IPS-18c (cell line): ENCODE measurements around the gene ARRDC3.
"Not testable (repeated sequence)": the region's sequence is repeated elsewhere in the genome, so short reads cannot be mapped to it uniquely, and the experiment has no call there.

ENCODE experiments used
- H3K4me3 ChIP-seq: 2 replicates; pipeline ENCODE4 v1.7.0; 2013; ENCODE audit warnings: low read depth, mild to moderate bottlenecking, low read length, moderate library complexity; ENCODE audit not compliant: insufficient read depth
- H3K9me3 ChIP-seq: one replicate; pipeline ENCODE4 v1.6.1; 2013; ENCODE audit warnings: mild to moderate bottlenecking, low read length, moderate library complexity; ENCODE audit not compliant: control insufficient read depth, insufficient read depth

The ARRDC3 gene

GRCh38 chr5:91342931-91343330 lies 40.2 kb downstream of the ARRDC3 start:
- H3K9me3 ChIP-seq, H3K4me3 ChIP-seq: not testable (repeated sequence)

DNA sequence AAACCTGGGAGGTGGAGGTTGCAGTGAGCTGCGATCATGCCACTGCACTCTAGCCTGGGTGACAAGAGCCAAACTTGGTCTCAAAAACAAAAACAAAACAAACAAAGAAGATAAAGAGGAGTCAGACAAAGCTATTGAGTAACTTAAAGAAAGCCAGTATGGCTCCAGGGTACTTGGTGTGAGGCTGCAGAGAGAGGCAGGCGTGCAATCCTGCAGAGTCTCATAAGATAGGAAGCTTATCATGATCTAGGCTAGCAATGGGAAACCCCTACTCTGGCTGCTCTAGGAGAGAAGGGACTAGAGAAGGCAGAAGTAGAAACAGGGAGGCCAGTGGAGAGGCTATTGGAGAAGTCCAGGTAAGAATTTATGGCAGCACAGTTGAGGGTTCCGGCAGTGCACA lies 42.0 kb downstream of the ARRDC3 start:
- no peak overlapping the region for H3K4me3 ChIP-seq
- H3K9me3 ChIP-seq = no peaks in the 10 kb centered on the region

- Histone ChIP-seq H3K4me3 (no peak overlapping the region), H3K9me3 (no peaks in the 10 kb centered on the region)
Observed at GRCh38 chr5:91340532-91340931, 42.6 kb downstream of the ARRDC3 start.

GRCh38 chr5:91339063-91339705 lies 43.9 kb downstream of the ARRDC3 start:
- no peaks in the 10 kb centered on the region for H3K9me3 ChIP-seq
- no peak overlapping the region for H3K4me3 ChIP-seq

DNA sequence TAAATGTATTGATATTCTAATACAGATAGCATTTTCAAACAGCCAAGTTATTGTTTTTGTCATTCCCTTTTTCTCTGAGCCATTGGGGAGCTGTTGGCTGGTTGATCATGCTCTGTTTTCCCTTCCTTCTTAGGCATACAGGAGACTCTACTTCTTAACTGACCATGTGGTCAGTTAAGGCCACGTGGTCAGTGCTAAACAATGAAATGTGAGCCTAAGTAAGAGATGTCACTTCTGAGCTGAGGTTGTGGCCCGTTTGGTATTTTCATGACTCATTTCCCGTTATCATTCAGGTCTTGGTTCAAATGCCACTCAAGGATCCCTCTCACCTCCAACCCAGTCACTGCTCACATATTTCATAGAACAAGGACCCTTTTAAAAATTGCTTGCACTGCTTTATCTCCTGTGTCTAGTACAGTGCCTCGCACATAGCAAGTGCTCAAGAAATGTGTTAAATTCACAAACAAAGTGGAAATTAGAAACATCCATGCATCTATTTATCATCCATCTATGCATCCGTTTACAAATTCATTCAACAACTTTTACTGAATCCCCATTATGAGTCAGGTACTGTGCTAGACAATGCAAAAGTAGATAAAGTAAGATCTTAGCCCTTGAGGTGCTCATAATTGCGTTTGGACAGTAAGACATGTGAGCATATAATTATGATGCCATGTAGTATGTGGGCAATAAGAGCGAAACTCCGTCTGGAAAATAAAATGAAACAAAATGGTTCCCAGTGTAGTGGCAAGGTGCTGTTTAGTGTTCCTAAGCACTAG lies 50.7 kb downstream of the ARRDC3 start:
- Histone ChIP-seq H3K4me3 (no peak overlapping the region), H3K9me3 (no peaks in the 10 kb centered on the region)

DNA sequence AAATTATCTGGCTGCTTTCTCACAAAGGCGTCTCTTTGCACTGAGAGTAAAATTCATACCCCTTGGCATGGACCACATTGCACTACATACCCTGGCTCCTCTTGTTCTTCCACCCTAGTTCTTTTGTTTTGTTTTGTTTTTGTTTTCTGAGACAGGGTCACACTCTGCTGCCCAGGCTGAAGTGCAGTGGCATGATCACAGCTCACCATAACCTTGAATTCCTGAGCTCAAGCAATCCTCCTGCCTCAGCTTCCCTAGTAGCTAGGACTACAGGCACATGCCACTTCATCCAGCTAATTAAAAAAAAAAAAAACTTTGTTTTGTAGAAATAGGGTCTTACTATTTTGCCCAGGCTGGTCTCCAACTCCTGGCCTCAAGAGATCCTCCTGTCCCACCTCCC lies 51.4 kb downstream of the ARRDC3 start:
- Histone ChIP-seq H3K4me3 (no peak overlapping the region), H3K9me3 (no peaks in the 10 kb centered on the region)

DNA sequence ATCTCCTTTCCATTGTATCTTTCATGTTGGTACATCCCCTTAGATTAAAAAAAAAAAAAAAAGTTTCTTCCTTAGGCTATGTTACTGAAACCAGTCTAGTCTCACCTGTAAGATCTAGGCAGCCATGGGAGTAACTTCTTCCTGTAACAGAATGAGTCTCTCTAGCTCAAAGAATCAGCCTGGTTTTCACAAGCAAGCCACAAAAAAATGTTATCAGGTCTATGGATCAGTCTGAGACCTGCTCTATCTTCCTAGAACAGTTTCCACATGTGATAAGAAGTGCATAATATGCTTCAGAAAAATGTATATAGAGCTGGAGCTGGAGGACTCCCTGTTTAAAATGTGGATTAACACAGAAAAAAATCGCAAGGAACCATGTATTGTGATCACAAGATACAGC lies 53.8 kb downstream of the ARRDC3 start:
- Histone ChIP-seq H3K4me3 (no peak overlapping the region), H3K9me3 (no peaks in the 10 kb centered on the region)

GRCh38 chr5:91328743-91329142 lies 54.4 kb downstream of the ARRDC3 start:
- Histone ChIP-seq H3K4me3 (no peak overlapping the region), H3K9me3 (no peaks in the 10 kb centered on the region)

DNA sequence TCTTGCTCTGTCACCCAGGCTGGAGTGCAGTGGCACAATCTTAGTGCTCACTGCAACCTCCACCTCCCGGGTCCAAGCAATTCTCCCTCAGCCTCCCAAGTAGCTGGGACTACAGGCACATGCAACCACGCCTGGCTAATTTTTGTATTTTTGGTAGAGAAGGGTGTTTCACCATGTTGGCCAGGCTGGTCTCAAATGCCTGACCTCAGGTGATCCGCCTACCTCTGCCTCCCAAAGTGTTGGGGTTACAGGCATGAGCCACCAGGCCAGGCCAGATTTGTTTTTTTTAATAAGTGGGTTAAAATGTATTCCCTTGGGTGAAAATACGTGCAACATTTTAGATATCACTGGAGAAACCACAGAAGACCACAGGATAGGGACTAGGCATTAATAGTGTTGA lies 60.1 kb downstream of the ARRDC3 start:
- not testable (repeated sequence) for H3K9me3 ChIP-seq, H3K4me3 ChIP-seq

DNA sequence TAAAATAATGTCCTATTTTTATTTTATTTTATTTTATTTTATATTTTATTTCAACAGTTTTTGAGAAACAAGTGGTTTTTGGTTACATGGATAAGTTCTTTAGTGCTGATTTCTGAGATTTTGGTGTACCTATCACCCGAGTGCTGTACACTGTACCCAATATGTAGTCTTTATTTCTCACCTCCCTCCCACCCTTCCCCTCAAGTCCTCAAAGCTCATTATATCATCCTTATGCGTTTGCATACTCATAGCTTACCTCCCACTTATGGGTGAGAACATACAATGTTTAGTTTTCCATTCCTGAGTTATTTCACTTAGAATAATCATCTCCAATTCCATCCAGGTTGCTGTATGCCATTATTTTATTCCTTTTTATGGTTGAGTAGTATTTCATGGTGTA lies 63.5 kb downstream of the ARRDC3 start:
- no peaks in the 10 kb centered on the region for H3K9me3 ChIP-seq
- H3K4me3 ChIP-seq = no peak overlapping the region

- H3K9me3 ChIP-seq = no peaks in the 10 kb centered on the region
Observed at GRCh38 chr5:91318724-91319123, 64.4 kb downstream of the ARRDC3 start.

More at GRCh38 chr5:91318724-91319123, 64.4 kb downstream of the ARRDC3 start:
- H3K4me3 ChIP-seq = no peak overlapping the region
